SK-N-SH (cell line): ENCODE results near the gene DELE1. TPM values are rescaled to one million over a fixed set of nuclear protein-coding genes. Genes with fewer than 3 reads are reported as not detected.

ENCODE experiments used
- CTCF ChIA-PET: fragments of 300-600, 350-600 bp; formaldehyde crosslinking; extraction: SDS; loops from one replicate; lab custom pipeline; 2021; lab: Yijun Ruan, JAX
- POLR2A ChIA-PET: fragments of 350-600 bp; sonication (Branson Sonifier 250); formaldehyde crosslinking; extraction: SDS; loops from one replicate; lab custom pipeline; 2020; ENCODE audit warnings: antibody characterized with exemption, inconsistent platforms; lab: Yijun Ruan, JAX
- DNase-seq: peaks from one replicate; pipeline ENCODE4 v3.0.0; 2012
- H2AFZ ChIP-seq: fragments of 200-600 bp; sonication (generic); 2 replicates; pipeline ENCODE4 v1.8.1; 2016; ENCODE audit warnings: antibody characterized with exemption, mild to moderate bottlenecking, low read depth
- H3F3A ChIP-seq: fragments of 200-600 bp; sonication (generic); replicated peaks from 2 replicates; pipeline ENCODE3; 2016; ENCODE audit warnings: antibody characterized with exemption, mild to moderate bottlenecking; ENCODE audit not compliant: insufficient read depth
- H3K27ac ChIP-seq, 2 experiments: fragments of 200-500 bp in 1 of 2; fragments of 200-600 bp in 1 of 2; sonication (Bioruptor generic) in 1 of 2; sonication (generic), shearing (Covaris generic) in 1 of 2; 2 replicates each; pipeline versions ENCODE4 v1.5.1 to v1.6.1; 2014 to 2016; ENCODE audit warnings: low read depth in 2 of 2, inconsistent platforms in 1 of 2, low read length in 1 of 2, mild to moderate bottlenecking in 1 of 2, mixed read lengths in 1 of 2
- H3K27me3 ChIP-seq: fragments of 200-600 bp; sonication (generic), shearing (Covaris generic); 2 replicates; pipeline ENCODE4 v1.6.1; 2016; ENCODE audit warnings: mixed run types; ENCODE audit not compliant: insufficient read depth
- H3K36me3 ChIP-seq, 2 experiments: fragments of 200-500 bp in 1 of 2; fragments of 200-600 bp in 1 of 2; sonication (Bioruptor generic) in 1 of 2; sonication (generic) in 1 of 2; replicated peaks in 1 of 2; 2 replicates each; pipeline versions ENCODE3 to v1.5.1; 2014 to 2016; ENCODE audit warnings: low read length in 1 of 2, mild to moderate bottlenecking in 1 of 2; ENCODE audit not compliant: insufficient read depth in 2 of 2, control insufficient read depth in 1 of 2
- H3K4me1 ChIP-seq, 2 experiments: fragments of 200-500 bp in 1 of 2; fragments of 200-600 bp in 1 of 2; sonication (Bioruptor generic) in 1 of 2; sonication (generic), shearing (Covaris generic) in 1 of 2; 2 replicates each; pipeline versions ENCODE4 v1.5.1 to v1.6.1; 2014 to 2016; ENCODE audit warnings: low read depth in 1 of 2, low read length in 1 of 2, mixed run types in 1 of 2; ENCODE audit not compliant: insufficient read depth in 2 of 2, control insufficient read depth in 1 of 2
- H3K4me2 ChIP-seq: fragments of 200-600 bp; sonication (generic), shearing (Covaris generic); 2 replicates; pipeline ENCODE4 v1.6.1; 2017; ENCODE audit warnings: mixed run types
- H3K4me3 ChIP-seq, 2 experiments: fragments of 200-500 bp in 1 of 2; fragments of 200-600 bp in 1 of 2; sonication (Bioruptor generic) in 1 of 2; sonication (generic), shearing (Covaris generic) in 1 of 2; 2 replicates each; pipeline versions ENCODE4 v1.5.1 to v1.8.1; 2014 to 2016; ENCODE audit warnings: low read depth in 2 of 2, inconsistent platforms in 1 of 2, low read length in 1 of 2, mild to moderate bottlenecking in 1 of 2, mixed read lengths in 1 of 2, moderate library complexity in 1 of 2
- H3K79me2 ChIP-seq: fragments of 200-600 bp; sonication (generic); 2 replicates; pipeline ENCODE4 v1.8.1; 2017; ENCODE audit warnings: mild to moderate bottlenecking; ENCODE audit not compliant: insufficient read depth
- H3K9ac ChIP-seq: fragments of 200-600 bp; sonication (generic); 2 replicates; pipeline ENCODE4 v1.6.1; 2017; ENCODE audit warnings: mixed run types
- H3K9me2 ChIP-seq: fragments of 200-600 bp; sonication (generic); 2 replicates; pipeline ENCODE4 v1.6.1; 2017; ENCODE audit warnings: mixed run types
- H3K9me3 ChIP-seq: fragments of 200-600 bp; sonication (generic); 2 replicates; pipeline ENCODE4 v1.6.1; 2017; ENCODE audit warnings: mixed run types, mild to moderate bottlenecking, moderate library complexity
- H4K20me1 ChIP-seq: fragments of 200-600 bp; sonication (generic); 2 replicates; pipeline ENCODE4 v1.6.1; 2017; ENCODE audit warnings: mild to moderate bottlenecking, mixed run types; ENCODE audit not compliant: insufficient read depth
- CHD2 ChIP-seq: fragments of 150-350 bp; IDR thresholded peaks from 2 replicates; pipeline ENCODE4 v1.6.1; 2018; ENCODE audit warnings: low read length; ENCODE audit not compliant: partially characterized antibody
- ELF1 ChIP-seq: IDR thresholded peaks from 2 replicates; pipeline ENCODE4 v1.4.0; 2012
- EP300 ChIP-seq, 2 experiments: IDR thresholded peaks; 2 replicates each; pipeline versions ENCODE4 v1.4.0 to v1.6.1; 2012; ENCODE audit warnings: borderline replicate concordance in 1 of 2, low read depth in 1 of 2, low read length in 1 of 2
- FOXM1 ChIP-seq: IDR thresholded peaks from 2 replicates; pipeline ENCODE4 v1.4.0; 2012; ENCODE audit warnings: low read depth, mild to moderate bottlenecking
- GABPA ChIP-seq: IDR thresholded peaks from 2 replicates; pipeline ENCODE4 v1.4.0; 2012; ENCODE audit warnings: low read depth, mild to moderate bottlenecking
- GATA2 ChIP-seq: sonication (generic); formaldehyde crosslinking; IDR thresholded peaks from 2 replicates; pipeline ENCODE4 v1.5.0; 2020; ENCODE audit warnings: mild to moderate bottlenecking, missing genetic modification reagents
- JUND ChIP-seq: IDR thresholded peaks from 2 replicates; pipeline ENCODE4 v1.4.0; 2012
- NRF1 ChIP-seq: IDR thresholded peaks from 2 replicates; pipeline ENCODE4 v1.6.1; 2012; ENCODE audit warnings: low read depth, mild to moderate bottlenecking, low read length
- POLR2AphosphoS5 ChIP-seq: IDR thresholded peaks from 2 replicates; pipeline ENCODE4 v1.6.1; 2012; ENCODE audit warnings: low read depth, low read length
- RXRA ChIP-seq: IDR thresholded peaks from 2 replicates; pipeline ENCODE4 v1.4.0; 2012; ENCODE audit warnings: low read depth, mild to moderate bottlenecking, borderline replicate concordance
- SMC3 ChIP-seq: IDR thresholded peaks from 2 replicates; pipeline ENCODE4 v1.6.1; 2012; ENCODE audit warnings: low read depth, low read length, improper control_type of control experiment
- TAF1 ChIP-seq: IDR thresholded peaks from 2 replicates; pipeline ENCODE4 v1.6.1; 2012; ENCODE audit warnings: low read depth, mild to moderate bottlenecking, low read length, moderate library complexity, borderline replicate concordance
- TCF12 ChIP-seq: IDR thresholded peaks from 2 replicates; pipeline ENCODE4 v1.4.0; 2012
- WGBS: methylation state at CpG from one replicate; pipeline ENCODE4 v1.1.6; 2017; ENCODE audit warnings: low lambda C conversion rate; 5-methylcytosine and 5-hydroxymethylcytosine counted together
- polyA plus RNA-seq, 3 experiments: library from polyadenylated mRNA; depleted of rRNA; stranded (reverse); fragments of >200 nt; gene quantifications; 2 replicates each; pipeline ENCODE4 v1.2.3, GENCODE V29; 2012
- TF ChIP-seq, protein P1 (sequence below): fragments of 200-600 bp; sonication (generic); IDR thresholded peaks from 2 replicates; pipeline ENCODE4 v1.6.1; 2017; ENCODE audit warnings: antibody characterized with exemption, mild to moderate bottlenecking, moderate library complexity
- TF ChIP-seq, protein P2 (sequence below): IDR thresholded peaks from 2 replicates; pipeline ENCODE4 v1.4.0; 2012; ENCODE audit warnings: low read depth
- TF ChIP-seq, protein P3 (sequence below): IDR thresholded peaks from 2 replicates; pipeline ENCODE4 v1.4.0; 2012; ENCODE audit warnings: low read depth, borderline replicate concordance

DELE1 gene
- polyA plus RNA-seq, 1 of the 3 experiments (the other 2 are of a cell fraction) = 60.3 TPM

DNA sequence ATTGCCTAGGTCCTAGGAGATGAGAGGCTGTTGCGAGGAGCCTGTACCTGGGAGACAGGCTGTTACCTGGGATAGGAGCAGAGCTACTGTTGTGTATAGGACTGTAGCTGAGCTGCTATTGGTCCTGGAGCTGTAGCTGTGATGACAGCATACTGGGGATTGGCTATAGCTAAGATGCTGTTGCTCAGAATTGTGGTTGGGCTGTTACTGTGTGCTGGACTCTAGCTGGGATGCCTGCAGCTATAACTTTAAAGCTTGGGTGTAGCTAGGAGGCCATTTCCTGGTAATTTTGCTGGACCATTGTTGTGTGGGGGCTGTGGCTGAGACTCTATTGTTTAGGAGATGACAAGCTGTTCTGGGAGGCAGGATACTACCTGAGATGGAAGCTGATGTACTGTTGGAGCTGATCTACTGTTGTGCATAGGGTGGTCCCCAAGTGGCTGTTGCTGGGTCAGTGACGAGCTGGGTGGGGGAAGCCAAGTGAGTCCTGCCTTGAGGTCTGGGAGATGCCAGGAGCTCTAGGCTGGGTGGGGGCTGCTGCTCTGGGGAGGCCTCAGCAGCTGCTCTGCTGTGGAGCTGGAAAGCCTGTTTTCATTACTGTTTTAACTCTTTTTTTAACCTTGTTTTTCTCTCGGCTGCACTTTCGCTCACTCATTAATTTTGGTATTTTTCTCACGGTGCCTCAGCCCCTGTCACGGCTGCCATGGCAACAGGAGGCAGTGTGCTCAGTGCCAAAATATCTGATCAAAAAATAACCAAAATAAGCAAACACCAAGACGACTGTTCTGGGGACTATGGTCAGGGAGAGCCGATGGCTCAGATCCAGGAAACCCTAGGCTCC, 42.5 kb upstream of the DELE1 start:
- CTCF ChIA-PET = interaction anchor here (0.6 to 10.4 kb wide), 21 partner anchors 8 to 328 kb away, joined by 3 to 451 read pairs (median 11); partner anchors contain the start of genes DELE1, PCDH12 and RNF14
- DNase-seq = peak; percentile 45

More for the DNA sequence above, 42.5 kb upstream of the DELE1 start:
- H3K9ac ChIP-seq = no peak overlapping the region
- no peak overlapping the region for H3K4me3 ChIP-seq
- H3K4me1 ChIP-seq = peaks cover 4 to 64% of the 10 kb centered on the region in 2 experiments; a peak in 2 of 4 replicates
- no peaks in the 10 kb centered on the region for H3K36me3 ChIP-seq
- no peaks in the 10 kb centered on the region for H3K79me2 ChIP-seq
- H3K9me2 ChIP-seq = no peaks in the 10 kb centered on the region
- peak overlapping the region in 1 of 2 experiments; percentile 54; a peak in 2 of 4 replicates for H3K27ac ChIP-seq
- no peak overlapping the region for H3K4me2 ChIP-seq
- H3K27me3 ChIP-seq = peaks cover 63% of the 10 kb centered on the region
- WGBS = 25% methylated on average over 8 of the region's 8 CpGs
- no peak for TF ChIP-seq GABPA
- TF ChIP-seq, protein P1, sequence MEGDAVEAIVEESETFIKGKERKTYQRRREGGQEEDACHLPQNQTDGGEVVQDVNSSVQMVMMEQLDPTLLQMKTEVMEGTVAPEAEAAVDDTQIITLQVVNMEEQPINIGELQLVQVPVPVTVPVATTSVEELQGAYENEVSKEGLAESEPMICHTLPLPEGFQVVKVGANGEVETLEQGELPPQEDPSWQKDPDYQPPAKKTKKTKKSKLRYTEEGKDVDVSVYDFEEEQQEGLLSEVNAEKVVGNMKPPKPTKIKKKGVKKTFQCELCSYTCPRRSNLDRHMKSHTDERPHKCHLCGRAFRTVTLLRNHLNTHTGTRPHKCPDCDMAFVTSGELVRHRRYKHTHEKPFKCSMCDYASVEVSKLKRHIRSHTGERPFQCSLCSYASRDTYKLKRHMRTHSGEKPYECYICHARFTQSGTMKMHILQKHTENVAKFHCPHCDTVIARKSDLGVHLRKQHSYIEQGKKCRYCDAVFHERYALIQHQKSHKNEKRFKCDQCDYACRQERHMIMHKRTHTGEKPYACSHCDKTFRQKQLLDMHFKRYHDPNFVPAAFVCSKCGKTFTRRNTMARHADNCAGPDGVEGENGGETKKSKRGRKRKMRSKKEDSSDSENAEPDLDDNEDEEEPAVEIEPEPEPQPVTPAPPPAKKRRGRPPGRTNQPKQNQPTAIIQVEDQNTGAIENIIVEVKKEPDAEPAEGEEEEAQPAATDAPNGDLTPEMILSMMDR = no peak
- TF ChIP-seq TCF12 = no peak
- TF ChIP-seq, protein P2, sequence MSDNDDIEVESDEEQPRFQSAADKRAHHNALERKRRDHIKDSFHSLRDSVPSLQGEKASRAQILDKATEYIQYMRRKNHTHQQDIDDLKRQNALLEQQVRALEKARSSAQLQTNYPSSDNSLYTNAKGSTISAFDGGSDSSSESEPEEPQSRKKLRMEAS = no peak
- TF ChIP-seq FOXM1 = no peak
- TF ChIP-seq RXRA = no peak
- TF ChIP-seq SMC3 = no peak
- no peak for TF ChIP-seq JUND
- TF ChIP-seq EP300 (IDR thresholded peaks at IDR 0.05; ENCODE audit: borderline replicate concordance in 1 of 2, low read depth in 1 of 2, low read length in 1 of 2) = no peak
- no peak for TF ChIP-seq GATA2 (CRISPR knock-in tag)
- TF ChIP-seq, protein P3, sequence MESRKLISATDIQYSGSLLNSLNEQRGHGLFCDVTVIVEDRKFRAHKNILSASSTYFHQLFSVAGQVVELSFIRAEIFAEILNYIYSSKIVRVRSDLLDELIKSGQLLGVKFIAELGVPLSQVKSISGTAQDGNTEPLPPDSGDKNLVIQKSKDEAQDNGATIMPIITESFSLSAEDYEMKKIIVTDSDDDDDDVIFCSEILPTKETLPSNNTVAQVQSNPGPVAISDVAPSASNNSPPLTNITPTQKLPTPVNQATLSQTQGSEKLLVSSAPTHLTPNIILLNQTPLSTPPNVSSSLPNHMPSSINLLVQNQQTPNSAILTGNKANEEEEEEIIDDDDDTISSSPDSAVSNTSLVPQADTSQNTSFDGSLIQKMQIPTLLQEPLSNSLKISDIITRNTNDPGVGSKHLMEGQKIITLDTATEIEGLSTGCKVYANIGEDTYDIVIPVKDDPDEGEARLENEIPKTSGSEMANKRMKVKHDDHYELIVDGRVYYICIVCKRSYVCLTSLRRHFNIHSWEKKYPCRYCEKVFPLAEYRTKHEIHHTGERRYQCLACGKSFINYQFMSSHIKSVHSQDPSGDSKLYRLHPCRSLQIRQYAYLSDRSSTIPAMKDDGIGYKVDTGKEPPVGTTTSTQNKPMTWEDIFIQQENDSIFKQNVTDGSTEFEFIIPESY = no peak
- TF ChIP-seq TAF1 = no peak
- TF ChIP-seq CHD2 = no peak
- TF ChIP-seq POLR2AphosphoS5 = no peak
- no peak for TF ChIP-seq NRF1
- no peak for TF ChIP-seq ELF1
- POLR2A ChIA-PET = interaction anchor here (0.6 to 3.2 kb wide), 4 partner anchors 42 to 199 kb away, joined by 3 to 15 read pairs (median 4); partner anchors contain the start of genes ARAP3 and DELE1
- H3F3A ChIP-seq = no peaks in the 10 kb centered on the region
- H3K9me3 ChIP-seq = no peaks in the 10 kb centered on the region
- no peaks in the 10 kb centered on the region for H4K20me1 ChIP-seq
- no peak overlapping the region for H2AFZ ChIP-seq
